ENCODE data around the gene MAN1C1. TPM values are rescaled to one million over a fixed set of nuclear protein-coding genes. Genes with fewer than 3 reads are reported as not detected.

The MAN1C1 gene
- total RNA-seq, 2 donors from 2014 or later: 0.88 to 2.5 TPM

DNA sequence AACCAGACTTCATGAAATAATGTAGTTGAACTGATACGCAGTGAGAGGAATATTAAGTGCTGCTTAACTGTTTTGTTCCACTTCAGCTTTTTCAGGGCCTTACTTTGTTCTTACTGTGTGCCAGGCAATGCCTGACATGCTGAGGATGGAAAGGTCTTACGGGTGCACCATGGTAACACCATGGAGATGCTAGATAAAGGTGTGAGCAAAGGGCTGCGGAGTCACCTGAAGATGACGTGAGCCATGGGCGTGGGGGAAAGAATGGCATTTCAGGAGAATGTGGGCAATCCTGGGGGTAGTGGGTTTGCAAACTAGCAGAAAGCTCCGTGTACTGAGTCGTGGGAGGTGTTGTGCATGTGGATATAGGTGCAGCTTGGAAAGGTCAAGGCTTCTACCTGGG is 27.3 kb downstream of the MAN1C1 start:
- peak overlapping the region in 1 of 2 donors; percentile 17 for H3K27ac Mint-ChIP-seq
- peaks cover 1% of the 10 kb centered on the region for H3K9me3 Mint-ChIP-seq
- H3K4me1 Mint-ChIP-seq (ENCODE audit: low read depth in 2 of 2): peaks cover 19 to 35% of the 10 kb centered on the region in 2 donors
- peak overlapping the region; percentile 43 for H3K4me3 Mint-ChIP-seq
- peaks cover 6% of the 10 kb centered on the region for H3K36me3 Mint-ChIP-seq
- no peak for ATAC-seq
- no peak for DNase-seq (ENCODE audit: low spot score)
- H3K27me3 Mint-ChIP-seq: peaks cover 5 to 6% of the 10 kb centered on the region in 2 donors

DNA sequence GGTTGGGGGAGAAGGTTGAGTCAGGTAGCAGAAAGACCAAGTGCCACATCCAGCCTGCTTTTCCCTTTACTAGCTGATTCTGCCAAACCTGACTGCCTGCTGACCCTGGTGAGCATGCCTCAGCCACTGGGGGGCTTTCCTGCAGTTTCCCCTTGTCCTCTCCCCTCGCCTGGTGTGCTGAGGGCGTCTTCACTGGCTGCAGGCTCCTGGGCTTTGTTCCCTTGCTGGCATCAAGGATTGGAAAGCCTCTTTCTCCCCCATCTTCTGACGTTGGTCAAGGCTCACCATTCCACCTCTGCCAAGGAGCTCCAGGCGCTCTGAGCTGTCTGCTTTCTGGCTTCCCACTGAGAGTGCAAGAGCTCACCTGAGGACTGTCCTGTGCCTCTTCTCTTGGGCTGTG is 28.4 kb downstream of the MAN1C1 start:
- Mint-ChIP-seq H3K9me3 (no peaks in the 10 kb centered on the region), H3K4me3 (no peak overlapping the region), H3K27ac (no peak overlapping the region), H3K4me1 (ENCODE audit: low read depth in 2 of 2) (peaks cover 19 to 35% of the 10 kb centered on the region in 2 donors), H3K36me3 (no peaks in the 10 kb centered on the region), H3K27me3 (peaks cover 5 to 6% of the 10 kb centered on the region in 2 donors)
- DNase-seq (ENCODE audit: low spot score) (no peak), ATAC-seq (no peak)

- ATAC-seq: no peak
- H3K4me3 Mint-ChIP-seq: no peak overlapping the region
- peaks cover 19 to 35% of the 10 kb centered on the region in 2 donors for H3K4me1 Mint-ChIP-seq (ENCODE audit: low read depth in 2 of 2)
Observed at GRCh38 chr1:25645637-25646400, 29.2 kb downstream of the MAN1C1 start.

DNA sequence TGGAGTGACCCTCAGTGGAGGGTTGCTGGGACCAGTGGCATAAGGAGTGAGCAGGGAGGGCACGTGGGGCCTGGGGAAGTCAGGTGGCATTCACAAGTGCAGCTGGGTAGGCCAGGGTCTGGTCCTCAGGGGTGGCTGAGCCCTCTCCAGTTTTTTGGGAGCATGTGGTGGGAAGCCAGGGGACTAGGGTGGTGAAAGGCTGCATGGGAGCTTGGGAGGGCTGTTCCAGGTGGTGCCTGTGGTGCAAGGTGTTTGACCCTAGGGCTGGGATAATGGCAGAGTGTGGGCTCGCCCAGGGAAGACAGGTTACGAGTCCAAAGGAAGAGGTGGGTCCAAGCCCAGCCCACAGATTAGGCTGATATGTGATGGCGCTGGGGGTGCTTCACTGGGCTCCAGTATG is 30.5 kb downstream of the MAN1C1 start:
- H3K27me3 Mint-ChIP-seq: peaks cover 5 to 6% of the 10 kb centered on the region in 2 donors
- H3K27ac Mint-ChIP-seq: no peak overlapping the region

More at GRCh38 chr1:25645637-25646400, 29.2 kb downstream of the MAN1C1 start:
- peaks cover 5 to 6% of the 10 kb centered on the region in 2 donors for H3K27me3 Mint-ChIP-seq
- H3K36me3 Mint-ChIP-seq: no peaks in the 10 kb centered on the region
- no peaks in the 10 kb centered on the region for H3K9me3 Mint-ChIP-seq
- no peak for DNase-seq (ENCODE audit: low spot score)
- no peak overlapping the region for H3K27ac Mint-ChIP-seq

GRCh38 chr1:25647863-25648262 is 31.3 kb downstream of the MAN1C1 start:
- H3K9me3 Mint-ChIP-seq: no peaks in the 10 kb centered on the region
- ATAC-seq (no peak), DNase-seq (ENCODE audit: low spot score) (no peak)
- H3K27me3 Mint-ChIP-seq: peaks cover 5 to 6% of the 10 kb centered on the region in 2 donors
- peaks cover 8 to 16% of the 10 kb centered on the region in 2 donors for H3K4me1 Mint-ChIP-seq (ENCODE audit: low read depth in 2 of 2)
- H3K36me3 Mint-ChIP-seq: no peaks in the 10 kb centered on the region
- H3K27ac Mint-ChIP-seq: no peak overlapping the region
- H3K4me3 Mint-ChIP-seq: no peak overlapping the region

More for the DNA sequence above, 30.5 kb downstream of the MAN1C1 start:
- ATAC-seq: no peak
- Mint-ChIP-seq H3K4me1 (ENCODE audit: low read depth in 2 of 2) (peaks cover 15 to 24% of the 10 kb centered on the region in 2 donors), H3K36me3 (no peaks in the 10 kb centered on the region), H3K9me3 (no peaks in the 10 kb centered on the region), H3K4me3 (no peak overlapping the region)
- DNase-seq (ENCODE audit: low spot score): no peak

- peaks cover 4 to 11% of the 10 kb centered on the region in 2 donors for H3K4me1 Mint-ChIP-seq (ENCODE audit: low read depth in 2 of 2)
- H3K27ac Mint-ChIP-seq: no peak overlapping the region
- peak in 1 of 2 donors; percentile 6 for ATAC-seq
- no peak overlapping the region for H3K4me3 Mint-ChIP-seq
- H3K36me3 Mint-ChIP-seq: no peaks in the 10 kb centered on the region
- peaks cover 4% of the 10 kb centered on the region in 2 donors for H3K27me3 Mint-ChIP-seq
- H3K9me3 Mint-ChIP-seq: no peaks in the 10 kb centered on the region
- no peak for DNase-seq (ENCODE audit: low spot score)
Observed at GRCh38 chr1:25648681-25649440, 32.3 kb downstream of the MAN1C1 start.

GRCh38 chr1:25649505-25650288 is 33.1 kb downstream of the MAN1C1 start:
- no peak for ATAC-seq
- Mint-ChIP-seq H3K36me3 (no peaks in the 10 kb centered on the region), H3K4me1 (ENCODE audit: low read depth in 2 of 2) (peaks cover 0 to 5% of the 10 kb centered on the region in 2 donors), H3K27ac (no peak overlapping the region), H3K27me3 (no peaks in the 10 kb centered on the region), H3K4me3 (no peak overlapping the region), H3K9me3 (no peaks in the 10 kb centered on the region)
- DNase-seq (ENCODE audit: low spot score): no peak

GRCh38 chr1:25650289-25650576 is 33.6 kb downstream of the MAN1C1 start:
- Mint-ChIP-seq H3K4me3 (no peak overlapping the region), H3K27me3 (no peaks in the 10 kb centered on the region), H3K9me3 (no peaks in the 10 kb centered on the region), H3K27ac (no peak overlapping the region), H3K36me3 (no peaks in the 10 kb centered on the region), H3K4me1 (ENCODE audit: low read depth in 2 of 2) (peaks cover 0 to 5% of the 10 kb centered on the region in 2 donors)
- no peak for ATAC-seq
- DNase-seq (ENCODE audit: low spot score): no peak

DNA sequence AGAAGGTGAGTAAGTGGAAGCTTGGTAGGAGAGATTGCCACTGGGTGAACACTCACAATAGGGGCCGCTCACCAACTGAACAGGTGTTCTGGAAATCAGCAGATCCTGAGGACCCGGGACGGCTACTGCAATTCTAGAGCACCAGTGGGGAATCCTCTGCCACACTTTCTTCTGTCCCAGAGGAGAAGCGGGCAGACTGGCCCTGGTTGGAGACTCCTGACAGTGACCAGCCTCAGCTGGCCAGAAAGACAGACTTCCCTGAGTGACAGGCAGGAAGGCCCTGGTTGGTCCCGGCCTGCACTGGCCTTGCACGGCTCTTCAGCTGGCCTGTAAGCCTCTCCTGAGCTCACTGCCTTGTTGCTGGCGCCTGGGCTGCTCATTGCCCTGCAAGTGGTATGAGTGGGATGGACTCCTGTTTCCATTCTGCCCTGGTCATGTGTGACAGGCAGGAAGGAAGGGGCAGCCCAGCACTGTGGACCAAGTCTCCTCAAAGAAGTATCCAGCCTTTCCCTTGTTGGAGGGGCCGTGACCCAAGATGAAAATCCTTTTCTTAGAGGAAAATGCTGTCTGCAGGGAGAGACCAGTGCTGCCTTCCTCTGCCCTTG is 34.5 kb downstream of the MAN1C1 start:
- Mint-ChIP-seq H3K36me3 (no peaks in the 10 kb centered on the region), H3K4me3 (no peak overlapping the region), H3K9me3 (no peaks in the 10 kb centered on the region), H3K27ac (no peak overlapping the region), H3K4me1 (ENCODE audit: low read depth in 2 of 2) (peaks cover 0 to 5% of the 10 kb centered on the region in 2 donors), H3K27me3 (no peaks in the 10 kb centered on the region)
- DNase-seq (ENCODE audit: low spot score): no peak
- no peak for ATAC-seq

DNA sequence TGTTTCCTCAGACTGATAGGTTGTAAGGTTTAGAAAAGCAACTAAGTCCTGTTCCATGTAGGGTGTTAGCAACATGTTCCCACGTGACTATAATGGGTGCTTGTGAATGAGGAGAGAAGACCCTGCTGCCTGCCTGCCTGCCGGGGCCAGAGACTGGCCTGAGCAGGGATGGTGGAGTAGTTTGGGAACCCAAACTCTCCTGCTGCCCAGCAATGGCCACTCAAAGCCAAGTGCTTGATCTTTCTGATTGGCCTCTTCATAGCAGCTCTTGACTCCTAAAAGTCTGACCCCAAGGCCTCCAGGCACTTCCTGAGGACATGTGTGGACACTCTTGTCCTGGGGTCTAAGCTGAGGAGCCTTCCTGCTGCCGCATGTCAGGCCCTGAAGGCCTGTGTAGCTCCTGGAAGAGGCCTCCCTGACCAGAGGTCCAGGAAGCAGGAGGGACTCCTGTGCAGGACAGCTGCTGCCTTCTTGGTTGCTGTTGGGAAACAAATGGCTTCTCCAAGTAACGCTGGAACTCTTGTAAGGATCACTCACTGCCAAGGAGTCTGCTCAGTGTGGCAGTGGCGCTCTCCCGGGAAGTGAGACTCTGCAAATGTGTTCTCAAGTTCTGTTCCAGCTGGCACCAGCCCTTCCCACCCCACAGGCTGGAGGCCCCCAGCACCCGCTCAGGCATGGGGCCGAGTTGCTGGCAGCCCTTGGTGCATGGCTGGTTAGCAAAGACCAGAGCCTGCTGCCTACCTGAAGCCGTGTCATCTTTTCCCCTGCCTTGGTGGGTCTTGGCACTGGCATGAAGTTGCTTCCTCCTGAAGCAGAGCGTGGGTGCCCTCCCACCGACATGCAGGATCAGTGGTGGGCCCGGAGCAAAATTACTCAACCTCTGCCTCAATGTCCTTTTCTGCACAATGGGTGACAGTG is 35.5 kb downstream of the MAN1C1 start:
- Mint-ChIP-seq H3K4me3 (no peak overlapping the region), H3K27me3 (no peaks in the 10 kb centered on the region), H3K4me1 (ENCODE audit: low read depth in 2 of 2) (no peaks in the 10 kb centered on the region), H3K36me3 (no peaks in the 10 kb centered on the region), H3K27ac (no peak overlapping the region), H3K9me3 (no peaks in the 10 kb centered on the region)
- DNase-seq (ENCODE audit: low spot score): no peak
- no peak for ATAC-seq

- Mint-ChIP-seq H3K36me3 (no peaks in the 10 kb centered on the region), H3K4me3 (no peak overlapping the region), H3K27me3 (no peaks in the 10 kb centered on the region), H3K27ac (no peak overlapping the region), H3K4me1 (ENCODE audit: low read depth in 2 of 2) (no peaks in the 10 kb centered on the region), H3K9me3 (no peaks in the 10 kb centered on the region)
- ATAC-seq (no peak), DNase-seq (ENCODE audit: low spot score) (no peak)
Observed at GRCh38 chr1:25653558-25653957, 37.0 kb downstream of the MAN1C1 start.

- ATAC-seq: no peak
- DNase-seq (ENCODE audit: low spot score): no peak
- Mint-ChIP-seq H3K27me3 (no peaks in the 10 kb centered on the region), H3K4me3 (no peak overlapping the region), H3K4me1 (ENCODE audit: low read depth in 2 of 2) (no peaks in the 10 kb centered on the region), H3K36me3 (no peaks in the 10 kb centered on the region), H3K27ac (no peak overlapping the region), H3K9me3 (no peaks in the 10 kb centered on the region)
Observed at GRCh38 chr1:25654109-25654660, 37.6 kb downstream of the MAN1C1 start.
